ENCODE measurements around the gene FBLN5. TPM values are rescaled to one million over a fixed set of nuclear protein-coding genes. Genes with fewer than 3 reads are reported as not detected.
"Not testable (repeated sequence)": the region's sequence is repeated elsewhere in the genome, so short reads cannot be mapped to it uniquely, and the experiment has no call there.

Gene FBLN5
- total RNA-seq, 1 donor from 2014 or later: 98.7 TPM

GRCh38 chr14:91854327-91854934 is 93.1 kb downstream of the FBLN5 start:
- no peaks in the 10 kb centered on the region for H3K9me3 Mint-ChIP-seq (ENCODE audit: unreplicated experiment)
- peaks cover 12% of the 10 kb centered on the region for H3K4me1 Mint-ChIP-seq (ENCODE audit: unreplicated experiment)
- no peak for TF ChIP-seq CTCF (IDR thresholded peaks at IDR 0.05)
- H3K27me3 Mint-ChIP-seq (ENCODE audit: unreplicated experiment): peaks cover 29% of the 10 kb centered on the region
- H3K27ac Mint-ChIP-seq (ENCODE audit: unreplicated experiment): no peak overlapping the region
- H3K4me3 Mint-ChIP-seq (ENCODE audit: unreplicated experiment): no peak overlapping the region
- no peak for DNase-seq (ENCODE audit: extremely low spot score, unreplicated experiment)
- H3K36me3 Mint-ChIP-seq (ENCODE audit: unreplicated experiment): no peaks in the 10 kb centered on the region

GRCh38 chr14:91851563-91851962 is 95.9 kb downstream of the FBLN5 start:
- Mint-ChIP-seq H3K9me3 (ENCODE audit: unreplicated experiment) (no peaks in the 10 kb centered on the region), H3K4me3 (ENCODE audit: unreplicated experiment) (no peak overlapping the region)
- no peak for TF ChIP-seq CTCF (IDR thresholded peaks at IDR 0.05)

GRCh38 chr14:91848504-91849001 is 98.9 kb downstream of the FBLN5 start:
- no peak for TF ChIP-seq CTCF (IDR thresholded peaks at IDR 0.05)
- H3K4me3 Mint-ChIP-seq (ENCODE audit: unreplicated experiment): no peak overlapping the region
- H3K27me3 Mint-ChIP-seq (ENCODE audit: unreplicated experiment): peaks cover 30% of the 10 kb centered on the region
- no peak for DNase-seq (ENCODE audit: extremely low spot score, unreplicated experiment)
- H3K36me3 Mint-ChIP-seq (ENCODE audit: unreplicated experiment): no peaks in the 10 kb centered on the region
- no peaks in the 10 kb centered on the region for H3K9me3 Mint-ChIP-seq (ENCODE audit: unreplicated experiment)
- no peak overlapping the region for H3K27ac Mint-ChIP-seq (ENCODE audit: unreplicated experiment)
- H3K4me1 Mint-ChIP-seq (ENCODE audit: unreplicated experiment): no peaks in the 10 kb centered on the region

More at GRCh38 chr14:91851563-91851962, 95.9 kb downstream of the FBLN5 start:
- Mint-ChIP-seq H3K4me1 (ENCODE audit: unreplicated experiment) (no peaks in the 10 kb centered on the region), H3K27me3 (ENCODE audit: unreplicated experiment) (peaks cover 40% of the 10 kb centered on the region), H3K36me3 (ENCODE audit: unreplicated experiment) (no peaks in the 10 kb centered on the region), H3K27ac (ENCODE audit: unreplicated experiment) (no peak overlapping the region)
- no peak for DNase-seq (ENCODE audit: extremely low spot score, unreplicated experiment)

GRCh38 chr14:91847693-91848092 is 99.8 kb downstream of the FBLN5 start:
- no peak for DNase-seq (ENCODE audit: extremely low spot score, unreplicated experiment)
- TF ChIP-seq CTCF (IDR thresholded peaks at IDR 0.05): no peak
- Mint-ChIP-seq H3K4me1 (ENCODE audit: unreplicated experiment) (no peaks in the 10 kb centered on the region), H3K9me3 (ENCODE audit: unreplicated experiment) (no peaks in the 10 kb centered on the region), H3K4me3 (ENCODE audit: unreplicated experiment) (no peak overlapping the region), H3K27ac (ENCODE audit: unreplicated experiment) (no peak overlapping the region), H3K36me3 (ENCODE audit: unreplicated experiment) (no peaks in the 10 kb centered on the region), H3K27me3 (ENCODE audit: unreplicated experiment) (peaks cover 27% of the 10 kb centered on the region)

- no peak for TF ChIP-seq CTCF (IDR thresholded peaks at IDR 0.05)
- no peak for DNase-seq (ENCODE audit: extremely low spot score, unreplicated experiment)
- Mint-ChIP-seq H3K4me1 (ENCODE audit: unreplicated experiment) (no peaks in the 10 kb centered on the region), H3K4me3 (ENCODE audit: unreplicated experiment) (no peak overlapping the region), H3K27ac (ENCODE audit: unreplicated experiment) (no peak overlapping the region), H3K9me3 (ENCODE audit: unreplicated experiment) (no peaks in the 10 kb centered on the region), H3K27me3 (ENCODE audit: unreplicated experiment) (peaks cover 38% of the 10 kb centered on the region), H3K36me3 (ENCODE audit: unreplicated experiment) (no peaks in the 10 kb centered on the region)
Measured at GRCh38 chr14:91845652-91846051, 101.8 kb downstream of the FBLN5 start.

- not testable (repeated sequence) for H3K9me3 Mint-ChIP-seq (ENCODE audit: unreplicated experiment); H3K4me3 Mint-ChIP-seq (ENCODE audit: unreplicated experiment); H3K27ac Mint-ChIP-seq (ENCODE audit: unreplicated experiment); H3K4me1 Mint-ChIP-seq (ENCODE audit: unreplicated experiment); H3K36me3 Mint-ChIP-seq (ENCODE audit: unreplicated experiment); DNase-seq (ENCODE audit: extremely low spot score, unreplicated experiment)
- peaks cover 44% of the 10 kb centered on the region for H3K27me3 Mint-ChIP-seq (ENCODE audit: unreplicated experiment)
Measured at GRCh38 chr14:91845056-91845455, 102.4 kb downstream of the FBLN5 start.
